ENCODE data around the gene TAAR9. TPM values are rescaled to one million over a fixed set of nuclear protein-coding genes. Genes with fewer than 3 reads are reported as not detected.

TAAR9 gene
- total RNA-seq, 2 experiments from 2014 or later, result not detected

GRCh38 chr6:132512638-132513632 is 25.1 kb upstream of the TAAR9 start, which contains the start of gene STX7:
Gene STX7 (minus strand): TSS chr6:132513116. CDS start chr6:132503530, 9,586 bp downstream.
- Mint-ChIP-seq H3K4me3 (peak within 1 kb of the TSS; percentile 99), H3K4me1 (ENCODE audit: low read depth) (peaks cover 42% of the 10 kb centered on the region), H3K27ac (peak within 1 kb of the TSS; percentile 86), H3K9me3 (no peaks in the 10 kb centered on the region), H3K27me3 (peaks cover 2% of the 10 kb centered on the region), H3K36me3 (ENCODE audit: low read depth) (peaks cover 11% of the 10 kb centered on the region)
- TF ChIP-seq CTCF (IDR thresholded peaks at IDR 0.05), result no peak
- DNase-seq, result peak; percentile 70 to 92 (median 82)
- CTCF ChIA-PET, result interaction anchor here (1.3 to 1.6 kb wide), 3 partner anchors 12 to 233 kb away, joined by 3 to 13 read pairs (median 5); no protein-coding TSS in a partner anchor
- ATAC-seq (ENCODE audit: poor library complexity), result peak; percentile 93
- no peaks in the 10 kb centered on the region for H3K36me3 ChIP-seq (ENCODE audit: insufficient read depth, low read length)
- POLR2A ChIA-PET, result interaction anchor here (0.7 to 1.7 kb wide), 8 partner anchors 9 to 303 kb away, joined by 3 to 39 read pairs (median 4); partner anchors contain the start of genes RPS12 and SLC18B1
- H3K27me3 ChIP-seq (ENCODE audit: control insufficient read depth in 1 of 2, insufficient read depth in 2 of 2, low read length in 2 of 2), result no peaks in the 10 kb centered on the region
- H3K4me3 ChIP-seq (ENCODE audit: low read length), result peak within 1 kb of the TSS; percentile 76
- no peaks in the 10 kb centered on the region for H3K9me3 ChIP-seq (ENCODE audit: control insufficient read depth in 1 of 2, insufficient read depth in 1 of 2, low read length in 2 of 2)
- H3K4me1 ChIP-seq (ENCODE audit: insufficient read depth, low read length), result peaks cover 3% of the 10 kb centered on the region
- H3K27ac ChIP-seq (ENCODE audit: low read depth in 1 of 2, low read length in 2 of 2), result peak within 1 kb of the TSS in 1 of 2 donors; percentile 39
- intact Hi-C loops (cut with DNase I, micrococcal nuclease), result loop anchor here in 1 of 2 experiments (5.0 to 10.0 kb wide), 3 partner anchors 299 to 1539 kb away; partner anchors contain the start of genes RPS12, SLC2A12 and TBPL1

GRCh38 chr6:132513831-132514545 is 24.1 kb upstream of the TAAR9 start:
- intact Hi-C loops (cut with DNase I, micrococcal nuclease), result loop anchor here in 1 of 2 experiments (5.0 to 10.0 kb wide), 3 partner anchors 298 to 1538 kb away; partner anchors contain the start of genes RPS12, SLC2A12 and TBPL1
- H3K36me3 Mint-ChIP-seq (ENCODE audit: low read depth), result peaks cover 7% of the 10 kb centered on the region
- H3K27ac Mint-ChIP-seq, result peak overlapping the region; percentile 86
- ChIA-PET POLR2A (interaction anchor here (1.1 to 1.7 kb wide), 3 partner anchors 19 to 299 kb away, joined by 5 to 39 read pairs (median 6); partner anchors contain the start of gene RPS12), CTCF (no interaction called here)
- no peak overlapping the region for H3K27ac ChIP-seq (ENCODE audit: low read depth in 1 of 2, low read length in 2 of 2)
- peaks cover 34% of the 10 kb centered on the region for H3K4me1 Mint-ChIP-seq (ENCODE audit: low read depth)
- peaks cover 3% of the 10 kb centered on the region for H3K4me1 ChIP-seq (ENCODE audit: insufficient read depth, low read length)
- H3K4me3 ChIP-seq (ENCODE audit: low read length), result peak overlapping the region; percentile 76
- peaks cover 0 to 3% of the 10 kb centered on the region in 2 experiments for H3K27me3 ChIP-seq (ENCODE audit: control insufficient read depth in 1 of 2, insufficient read depth in 2 of 2, low read length in 2 of 2)
- no peaks in the 10 kb centered on the region for H3K36me3 ChIP-seq (ENCODE audit: insufficient read depth, low read length)
- DNase-seq (no peak), ATAC-seq (ENCODE audit: poor library complexity) (no peak)
- no peaks in the 10 kb centered on the region for H3K9me3 ChIP-seq (ENCODE audit: control insufficient read depth in 1 of 2, insufficient read depth in 1 of 2, low read length in 2 of 2)
- H3K27me3 Mint-ChIP-seq, result peaks cover 5% of the 10 kb centered on the region
- TF ChIP-seq CTCF (IDR thresholded peaks at IDR 0.05), result no peak
- no peaks in the 10 kb centered on the region for H3K9me3 Mint-ChIP-seq
- peak overlapping the region; percentile 99 for H3K4me3 Mint-ChIP-seq

GRCh38 chr6:132515386-132515785 is 22.7 kb upstream of the TAAR9 start:
- no peak overlapping the region for H3K4me3 ChIP-seq (ENCODE audit: low read length)
- ATAC-seq (ENCODE audit: poor library complexity) (no peak), DNase-seq (no peak)
- intact Hi-C loops (cut with DNase I, micrococcal nuclease), result loop anchor here in 1 of 2 experiments (10.0 kb wide), 1 partner anchor 1439 kb away; the partner anchor contains the start of gene TBPL1
- no peaks in the 10 kb centered on the region for H3K9me3 ChIP-seq (ENCODE audit: control insufficient read depth in 1 of 2, insufficient read depth in 1 of 2, low read length in 2 of 2)
- H3K27me3 ChIP-seq (ENCODE audit: control insufficient read depth in 1 of 2, insufficient read depth in 2 of 2, low read length in 2 of 2), result peaks cover 0 to 3% of the 10 kb centered on the region in 2 experiments
- POLR2A ChIA-PET, result no interaction called here
- Mint-ChIP-seq H3K4me3 (peak overlapping the region; percentile 65), H3K9me3 (no peaks in the 10 kb centered on the region), H3K4me1 (ENCODE audit: low read depth) (peaks cover 34% of the 10 kb centered on the region), H3K27me3 (peaks cover 5% of the 10 kb centered on the region), H3K36me3 (ENCODE audit: low read depth) (peaks cover 7% of the 10 kb centered on the region), H3K27ac (no peak overlapping the region)
- no peak overlapping the region for H3K27ac ChIP-seq (ENCODE audit: low read depth in 1 of 2, low read length in 2 of 2)
- CTCF ChIA-PET, result no interaction called here
- TF ChIP-seq CTCF (IDR thresholded peaks at IDR 0.05), result no peak
- no peaks in the 10 kb centered on the region for H3K36me3 ChIP-seq (ENCODE audit: insufficient read depth, low read length)
- H3K4me1 ChIP-seq (ENCODE audit: insufficient read depth, low read length), result peaks cover 3% of the 10 kb centered on the region

All from CD4-positive, alpha-beta T cell (primary cell).